Ishikawa (cell line): ENCODE measurements around the gene SH3RF3.
A peak's percentile ranks its signal among the peaks of the same experiment; 100 is the strongest.

Experiments used
- CEBPB ChIP-seq: IDR thresholded peaks from 2 replicates; pipeline ENCODE4 v1.6.1; 2012
- CREB1 ChIP-seq: IDR thresholded peaks from 2 replicates; pipeline ENCODE4 v1.6.1; 2012; ENCODE audit warnings: low read depth
- EGR1 ChIP-seq: IDR thresholded peaks from 2 replicates; pipeline ENCODE4 v1.6.1; 2012
- EP300 ChIP-seq: IDR thresholded peaks from 2 replicates; pipeline ENCODE4 v1.6.1; 2012; ENCODE audit warnings: borderline replicate concordance
- FOXM1 ChIP-seq: IDR thresholded peaks from 2 replicates; pipeline ENCODE4 v1.6.1; 2012; ENCODE audit warnings: low read depth, borderline replicate concordance
- MAX ChIP-seq: IDR thresholded peaks from 2 replicates; pipeline ENCODE4 v1.6.1; 2012
- NFIC ChIP-seq: IDR thresholded peaks from 2 replicates; pipeline ENCODE4 v1.6.1; 2012
- RAD21 ChIP-seq: IDR thresholded peaks from 2 replicates; pipeline ENCODE4 v1.6.1; 2012; ENCODE audit warnings: low read depth
- REST ChIP-seq: IDR thresholded peaks from 2 replicates; pipeline ENCODE4 v1.6.1; 2012; ENCODE audit warnings: low read depth, mild to moderate bottlenecking
- TAF1 ChIP-seq: IDR thresholded peaks from 2 replicates; pipeline ENCODE4 v1.6.1; 2012; ENCODE audit warnings: low read depth, mild to moderate bottlenecking
- TCF12 ChIP-seq: IDR thresholded peaks from 2 replicates; pipeline ENCODE4 v1.6.1; 2012; ENCODE audit warnings: low read depth
- TEAD4 ChIP-seq: IDR thresholded peaks from 2 replicates; pipeline ENCODE4 v1.6.1; 2012
- USF1 ChIP-seq: IDR thresholded peaks from 2 replicates; pipeline ENCODE4 v1.6.1; 2012
- YY1 ChIP-seq: IDR thresholded peaks from 2 replicates; pipeline ENCODE4 v1.6.1; 2012; ENCODE audit warnings: low read depth
- ZBTB7A ChIP-seq: IDR thresholded peaks from 2 replicates; pipeline ENCODE4 v1.6.1; 2012; ENCODE audit warnings: low read depth

Gene SH3RF3

GRCh38 chr2:109128616-109129355 is at the start of gene SH3RF3:
TSS of gene SH3RF3 (plus strand) at chr2:109129205.
- TF ChIP-seq CREB1 (no peak), MAX (peak; percentile 76), EGR1 (no peak), EP300 (no peak)

- TF ChIP-seq MAX = no peak
- TF ChIP-seq FOXM1 = no peak
- TF ChIP-seq TAF1 = no peak
- TF ChIP-seq REST = no peak
- TF ChIP-seq EP300 = no peak
- no peak for TF ChIP-seq RAD21
- no peak for TF ChIP-seq TEAD4
- no peak for TF ChIP-seq TCF12
- TF ChIP-seq NFIC = no peak
These were observed 49.4 kb upstream of the SH3RF3 start for GRCh38 chr2:109079590-109079989.

- TF ChIP-seq MAX = no peak
- TF ChIP-seq RAD21 = no peak
- TF ChIP-seq ZBTB7A = no peak
- no peak for TF ChIP-seq TEAD4
- TF ChIP-seq YY1 = no peak
- TF ChIP-seq CEBPB = no peak
- no peak for TF ChIP-seq FOXM1
- TF ChIP-seq EP300 = no peak
- no peak for TF ChIP-seq TAF1
- no peak for TF ChIP-seq EGR1
- TF ChIP-seq TCF12 = no peak
- TF ChIP-seq NFIC = no peak
- no peak for TF ChIP-seq REST
- TF ChIP-seq CREB1 = no peak
- no peak for TF ChIP-seq USF1
These were observed 48.9 kb upstream of the SH3RF3 start for GRCh38 chr2:109080109-109080508.

GRCh38 chr2:109080757-109081156 is 48.2 kb upstream of the SH3RF3 start:
- no peak for TF ChIP-seq FOXM1
- TF ChIP-seq ZBTB7A = no peak
- no peak for TF ChIP-seq RAD21
- no peak for TF ChIP-seq REST
- no peak for TF ChIP-seq CEBPB
- no peak for TF ChIP-seq TEAD4
- TF ChIP-seq YY1 = no peak
- TF ChIP-seq USF1 = no peak
- no peak for TF ChIP-seq CREB1
- TF ChIP-seq TCF12 = no peak
- TF ChIP-seq EP300 = no peak
- TF ChIP-seq MAX = no peak
- TF ChIP-seq TAF1 = no peak
- no peak for TF ChIP-seq NFIC
- TF ChIP-seq EGR1 = no peak
